HEK293 (cell line): ENCODE measurements around the gene HNF1A.

Experiments used
- CTCF ChIA-PET: fragments of 350-600 bp; formaldehyde crosslinking; extraction: SDS; loops from one replicate; lab custom pipeline; 2021; ENCODE audit warnings: antibody characterized with exemption; lab: Yijun Ruan, JAX
- POLR2A ChIA-PET: fragments of 300-600 bp; formaldehyde crosslinking; extraction: SDS; loops from one replicate; lab custom pipeline; 2020; ENCODE audit warnings: antibody characterized with exemption, inconsistent platforms; lab: Yijun Ruan, JAX
- H3K27ac ChIP-seq: fragments of 200-500 bp; sonication (Bioruptor generic); 2 replicates; pipeline ENCODE4 v1.5.1; 2014; ENCODE audit warnings: low read depth, low read length, control low read depth, inconsistent platforms; ENCODE audit errors: extremely low read depth
- H3K36me3 ChIP-seq, 2 experiments: fragments of 200-500 bp in 1 of 2; sonication (Bioruptor generic) in 1 of 2; 1 replicate in 1 of 2; 2 replicates in 1 of 2; pipeline ENCODE4 v1.5.1; 2014 to 2017; ENCODE audit warnings: inconsistent platforms in 2 of 2, low read length in 2 of 2; ENCODE audit not compliant: control insufficient read depth in 2 of 2, insufficient read depth in 1 of 2
- H3K4me1 ChIP-seq: fragments of 200-500 bp; sonication (Bioruptor generic); 2 replicates; pipeline ENCODE4 v1.5.1; 2014; ENCODE audit warnings: mild to moderate bottlenecking, low read length, inconsistent platforms; ENCODE audit not compliant: control insufficient read depth, insufficient read depth
- H3K4me3 ChIP-seq: 2 replicates; pipeline ENCODE4 v1.5.1; 2011; ENCODE audit warnings: low read depth, mild to moderate bottlenecking, control low read depth, low read length, moderate library complexity
- H3K9me3 ChIP-seq: fragments of 200-500 bp; sonication (Bioruptor generic); 2 replicates; pipeline ENCODE4 v1.5.1; 2014; ENCODE audit warnings: low read depth, low read length, inconsistent platforms; ENCODE audit not compliant: control insufficient read depth, insufficient read depth
- FEZF1 ChIP-seq: fragments of 450-650 bp; formaldehyde crosslinking; IDR thresholded peaks from 2 replicates; pipeline ENCODE4 v1.5.1; 2016; ENCODE audit warnings: missing biosample characterization, missing genetic modification characterization
- GLI4 ChIP-seq: fragments of 450-650 bp; formaldehyde crosslinking; IDR thresholded peaks from 2 replicates; pipeline ENCODE4 v1.5.1; 2016; ENCODE audit warnings: missing biosample characterization, missing genetic modification characterization
- GLIS2 ChIP-seq: fragments of 450-650 bp; formaldehyde crosslinking; IDR thresholded peaks from 2 replicates; pipeline ENCODE4 v1.5.1; 2016; ENCODE audit warnings: missing biosample characterization, missing genetic modification characterization
- IKZF3 ChIP-seq: fragments of 450-650 bp; IDR thresholded peaks from 2 replicates; pipeline ENCODE4 v1.5.0; 2018; ENCODE audit warnings: missing biosample characterization, mild to moderate bottlenecking, missing genetic modification characterization, moderate library complexity
- OSR2 ChIP-seq: fragments of 450-650 bp; formaldehyde crosslinking; IDR thresholded peaks from 2 replicates; pipeline ENCODE4 v1.5.1; 2016; ENCODE audit warnings: missing biosample characterization, missing genetic modification characterization
- SP7 ChIP-seq: fragments of 450-650 bp; formaldehyde crosslinking; IDR thresholded peaks from 2 replicates; pipeline ENCODE4 v1.5.1; 2016; ENCODE audit warnings: missing biosample characterization, missing genetic modification characterization
- ZNF121 ChIP-seq: fragments of 450-650 bp; formaldehyde crosslinking; IDR thresholded peaks from 2 replicates; pipeline ENCODE4 v1.5.1; 2016; ENCODE audit warnings: missing biosample characterization, missing genetic modification characterization
- ZNF155 ChIP-seq: fragments of 450-650 bp; formaldehyde crosslinking; IDR thresholded peaks from 2 replicates; pipeline ENCODE4 v1.5.1; 2016; ENCODE audit warnings: missing biosample characterization, missing genetic modification characterization
- ZNF16 ChIP-seq: fragments of 450-650 bp; formaldehyde crosslinking; IDR thresholded peaks from 2 replicates; pipeline ENCODE4 v1.5.1; 2016; ENCODE audit warnings: low read depth, missing biosample characterization, missing genetic modification characterization
- ZNF266 ChIP-seq: fragments of 450-650 bp; formaldehyde crosslinking; IDR thresholded peaks from 2 replicates; pipeline ENCODE4 v1.5.1; 2016; ENCODE audit warnings: missing biosample characterization, missing genetic modification characterization, low read depth
- ZNF311 ChIP-seq: fragments of 450-650 bp; formaldehyde crosslinking; IDR thresholded peaks from 2 replicates; pipeline ENCODE4 v1.5.1; 2017; ENCODE audit warnings: missing biosample characterization, missing genetic modification characterization, borderline replicate concordance
- ZNF335 ChIP-seq: fragments of 450-650 bp; formaldehyde crosslinking; conservative IDR thresholded peaks from 2 replicates; pipeline ENCODE4 v1.5.1; 2016; ENCODE audit warnings: missing biosample characterization, missing genetic modification characterization
- ZNF37A ChIP-seq: fragments of 450-650 bp; IDR thresholded peaks from 2 replicates; pipeline ENCODE4 v1.5.1; 2018; ENCODE audit warnings: missing biosample characterization, missing genetic modification characterization
- TF ChIP-seq, protein P1 (sequence below): fragments of 450-650 bp; formaldehyde crosslinking; IDR thresholded peaks from 2 replicates; pipeline ENCODE4 v1.5.1; 2017; ENCODE audit warnings: missing biosample characterization, missing genetic modification characterization
- TF ChIP-seq, protein P2 (sequence below): fragments of 450-650 bp; formaldehyde crosslinking; IDR thresholded peaks from 2 replicates; pipeline ENCODE4 v1.5.1; 2016; ENCODE audit warnings: missing biosample characterization, missing genetic modification characterization
- TF ChIP-seq, protein P3 (sequence below): fragments of 450-650 bp; formaldehyde crosslinking; IDR thresholded peaks from 2 replicates; pipeline ENCODE4 v1.5.1; 2016; ENCODE audit warnings: missing biosample characterization, missing genetic modification characterization
- TF ChIP-seq, protein P4 (sequence below): fragments of 450-650 bp; formaldehyde crosslinking; IDR thresholded peaks from 2 replicates; pipeline ENCODE4 v1.5.1; 2017; ENCODE audit warnings: missing biosample characterization, mild to moderate bottlenecking, missing genetic modification characterization, moderate library complexity
- TF ChIP-seq, protein P5 (sequence below): fragments of 450-650 bp; IDR thresholded peaks from 2 replicates; pipeline ENCODE4 v1.5.1; 2018; ENCODE audit warnings: missing biosample characterization, mild to moderate bottlenecking, missing genetic modification characterization

HNF1A gene

DNA sequence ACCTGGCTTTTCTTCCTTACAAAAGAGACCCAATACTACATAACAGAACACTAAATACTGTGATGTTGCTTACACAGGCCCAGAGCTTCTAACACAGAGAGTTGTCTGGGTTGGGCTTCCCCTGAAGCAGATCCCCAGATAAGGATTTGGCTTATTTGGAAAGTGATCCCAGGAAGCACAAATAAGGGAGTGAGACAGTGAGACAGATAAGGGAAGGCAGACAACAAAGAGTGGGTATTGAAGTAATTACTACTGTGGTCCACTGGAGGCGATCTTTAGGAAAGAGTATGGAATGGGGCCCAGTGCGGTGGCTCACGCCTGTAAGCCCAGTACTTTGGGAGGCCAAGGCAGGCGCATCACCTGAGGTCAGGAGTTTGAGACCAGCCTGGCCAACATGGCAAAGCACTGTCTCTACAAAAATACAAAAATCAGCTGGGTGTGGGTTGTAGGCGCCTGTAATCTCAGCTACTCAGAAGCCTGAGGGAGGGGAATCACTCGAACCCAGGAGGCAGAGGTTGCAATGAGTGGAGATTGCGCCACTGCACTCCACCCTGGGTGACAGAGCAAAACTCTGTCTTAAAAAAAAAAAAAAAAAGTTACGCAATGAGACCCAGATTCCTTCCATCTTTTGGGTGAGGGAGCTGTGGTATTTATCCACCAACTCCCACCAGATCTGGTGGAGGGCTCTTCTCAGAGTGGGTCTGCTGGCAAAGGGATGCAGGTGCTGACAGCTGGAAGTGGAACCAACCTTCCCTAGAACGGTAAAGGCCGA is 48.1 kb downstream of the HNF1A start:
- Histone ChIP-seq H3K4me3 (no peak overlapping the region), H3K36me3 (no peaks in the 10 kb centered on the region), H3K27ac (no peak overlapping the region), H3K4me1 (no peaks in the 10 kb centered on the region), H3K9me3 (no peaks in the 10 kb centered on the region)
- ChIA-PET POLR2A (no interaction called here), CTCF (interaction anchor here (0.6 to 1.2 kb wide), 3 partner anchors 14 to 85 kb away, joined by 3 to 6 read pairs (median 4); no protein-coding TSS in a partner anchor)
- TF ChIP-seq FEZF1 (no peak), OSR2 (tag by site-specific recombination) (0 out of 2 replicates have a peak, but pooled peaks have one; percentile 11), IKZF3 (tag by site-specific recombination) (no peak), ZNF16 (tag by site-specific recombination) (no peak), GLI4 (tag by site-specific recombination) (no peak), GLIS2 (tag by site-specific recombination) (no peak), ZNF37A (tag by site-specific recombination) (peak; percentile 90), ZNF266 (no peak), SP7 (tag by site-specific recombination) (no peak), ZNF155 (no peak), ZNF335 (no peak), ZNF311 (tag by site-specific recombination) (no peak)
- TF ChIP-seq, protein P1, sequence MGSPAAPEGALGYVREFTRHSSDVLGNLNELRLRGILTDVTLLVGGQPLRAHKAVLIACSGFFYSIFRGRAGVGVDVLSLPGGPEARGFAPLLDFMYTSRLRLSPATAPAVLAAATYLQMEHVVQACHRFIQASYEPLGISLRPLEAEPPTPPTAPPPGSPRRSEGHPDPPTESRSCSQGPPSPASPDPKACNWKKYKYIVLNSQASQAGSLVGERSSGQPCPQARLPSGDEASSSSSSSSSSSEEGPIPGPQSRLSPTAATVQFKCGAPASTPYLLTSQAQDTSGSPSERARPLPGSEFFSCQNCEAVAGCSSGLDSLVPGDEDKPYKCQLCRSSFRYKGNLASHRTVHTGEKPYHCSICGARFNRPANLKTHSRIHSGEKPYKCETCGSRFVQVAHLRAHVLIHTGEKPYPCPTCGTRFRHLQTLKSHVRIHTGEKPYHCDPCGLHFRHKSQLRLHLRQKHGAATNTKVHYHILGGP (tag by site-specific recombination), result no peak
- TF ChIP-seq, protein P2, sequence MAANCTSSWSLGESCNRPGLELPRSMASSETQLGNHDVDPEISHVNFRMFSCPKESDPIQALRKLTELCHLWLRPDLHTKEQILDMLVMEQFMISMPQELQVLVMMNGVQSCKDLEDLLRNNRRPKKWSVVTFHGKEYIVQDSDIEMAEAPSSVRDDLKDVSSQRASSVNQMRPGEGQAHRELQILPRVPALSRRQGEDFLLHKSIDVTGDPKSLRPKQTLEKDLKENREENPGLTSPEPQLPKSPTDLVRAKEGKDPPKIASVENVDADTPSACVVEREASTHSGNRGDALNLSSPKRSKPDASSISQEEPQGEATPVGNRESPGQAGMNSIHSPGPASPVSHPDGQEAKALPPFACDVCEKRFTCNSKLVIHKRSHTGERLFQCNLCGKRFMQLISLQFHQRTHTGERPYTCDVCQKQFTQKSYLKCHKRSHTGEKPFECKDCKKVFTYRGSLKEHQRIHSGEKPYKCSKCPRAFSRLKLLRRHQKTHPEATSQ (tag by site-specific recombination), result no peak
- TF ChIP-seq, protein P3, sequence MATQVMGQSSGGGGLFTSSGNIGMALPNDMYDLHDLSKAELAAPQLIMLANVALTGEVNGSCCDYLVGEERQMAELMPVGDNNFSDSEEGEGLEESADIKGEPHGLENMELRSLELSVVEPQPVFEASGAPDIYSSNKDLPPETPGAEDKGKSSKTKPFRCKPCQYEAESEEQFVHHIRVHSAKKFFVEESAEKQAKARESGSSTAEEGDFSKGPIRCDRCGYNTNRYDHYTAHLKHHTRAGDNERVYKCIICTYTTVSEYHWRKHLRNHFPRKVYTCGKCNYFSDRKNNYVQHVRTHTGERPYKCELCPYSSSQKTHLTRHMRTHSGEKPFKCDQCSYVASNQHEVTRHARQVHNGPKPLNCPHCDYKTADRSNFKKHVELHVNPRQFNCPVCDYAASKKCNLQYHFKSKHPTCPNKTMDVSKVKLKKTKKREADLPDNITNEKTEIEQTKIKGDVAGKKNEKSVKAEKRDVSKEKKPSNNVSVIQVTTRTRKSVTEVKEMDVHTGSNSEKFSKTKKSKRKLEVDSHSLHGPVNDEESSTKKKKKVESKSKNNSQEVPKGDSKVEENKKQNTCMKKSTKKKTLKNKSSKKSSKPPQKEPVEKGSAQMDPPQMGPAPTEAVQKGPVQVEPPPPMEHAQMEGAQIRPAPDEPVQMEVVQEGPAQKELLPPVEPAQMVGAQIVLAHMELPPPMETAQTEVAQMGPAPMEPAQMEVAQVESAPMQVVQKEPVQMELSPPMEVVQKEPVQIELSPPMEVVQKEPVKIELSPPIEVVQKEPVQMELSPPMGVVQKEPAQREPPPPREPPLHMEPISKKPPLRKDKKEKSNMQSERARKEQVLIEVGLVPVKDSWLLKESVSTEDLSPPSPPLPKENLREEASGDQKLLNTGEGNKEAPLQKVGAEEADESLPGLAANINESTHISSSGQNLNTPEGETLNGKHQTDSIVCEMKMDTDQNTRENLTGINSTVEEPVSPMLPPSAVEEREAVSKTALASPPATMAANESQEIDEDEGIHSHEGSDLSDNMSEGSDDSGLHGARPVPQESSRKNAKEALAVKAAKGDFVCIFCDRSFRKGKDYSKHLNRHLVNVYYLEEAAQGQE (tag by site-specific recombination), result no peak
- TF ChIP-seq, protein P4, sequence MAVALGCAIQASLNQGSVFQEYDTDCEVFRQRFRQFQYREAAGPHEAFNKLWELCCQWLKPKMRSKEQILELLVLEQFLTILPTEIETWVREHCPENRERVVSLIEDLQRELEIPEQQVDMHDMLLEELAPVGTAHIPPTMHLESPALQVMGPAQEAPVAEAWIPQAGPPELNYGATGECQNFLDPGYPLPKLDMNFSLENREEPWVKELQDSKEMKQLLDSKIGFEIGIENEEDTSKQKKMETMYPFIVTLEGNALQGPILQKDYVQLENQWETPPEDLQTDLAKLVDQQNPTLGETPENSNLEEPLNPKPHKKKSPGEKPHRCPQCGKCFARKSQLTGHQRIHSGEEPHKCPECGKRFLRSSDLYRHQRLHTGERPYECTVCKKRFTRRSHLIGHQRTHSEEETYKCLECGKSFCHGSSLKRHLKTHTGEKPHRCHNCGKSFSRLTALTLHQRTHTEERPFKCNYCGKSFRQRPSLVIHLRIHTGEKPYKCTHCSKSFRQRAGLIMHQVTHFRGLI (tag by site-specific recombination), result peak; percentile 91

DNA sequence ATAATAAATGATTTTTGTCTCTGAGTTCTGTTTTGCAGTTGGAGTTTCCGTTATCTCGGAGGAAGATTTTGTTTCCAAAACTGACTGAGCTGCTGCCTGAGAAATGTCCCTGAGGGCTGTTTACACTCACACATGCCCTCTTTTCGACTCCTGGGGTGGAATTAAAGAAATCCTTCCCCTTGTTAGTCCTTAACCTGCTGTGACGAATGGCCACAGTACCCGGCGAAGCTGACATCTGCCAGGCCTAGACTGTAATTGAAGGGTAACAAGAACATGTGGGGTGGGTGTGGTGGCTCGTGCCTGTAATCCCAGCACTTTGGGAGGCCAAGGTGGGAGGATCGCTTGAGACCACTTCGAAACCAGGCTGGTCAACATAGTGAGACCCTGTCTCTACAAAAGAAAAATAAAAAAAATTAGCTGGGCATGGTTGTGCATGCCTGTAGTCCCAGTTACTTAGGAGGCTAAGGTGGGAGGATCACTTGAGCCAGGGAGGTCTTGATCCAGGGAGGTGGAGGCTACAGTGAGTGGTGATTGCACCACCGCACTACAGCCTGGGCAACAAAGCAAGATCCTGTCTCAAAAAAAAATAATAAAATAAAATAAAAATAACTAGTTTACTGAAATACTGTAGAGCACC is 52.4 kb downstream of the HNF1A start:
- Histone ChIP-seq H3K4me3 (no peak overlapping the region), H3K27ac (no peak overlapping the region)
- POLR2A ChIA-PET, result no interaction called here
- TF ChIP-seq, protein P5, sequence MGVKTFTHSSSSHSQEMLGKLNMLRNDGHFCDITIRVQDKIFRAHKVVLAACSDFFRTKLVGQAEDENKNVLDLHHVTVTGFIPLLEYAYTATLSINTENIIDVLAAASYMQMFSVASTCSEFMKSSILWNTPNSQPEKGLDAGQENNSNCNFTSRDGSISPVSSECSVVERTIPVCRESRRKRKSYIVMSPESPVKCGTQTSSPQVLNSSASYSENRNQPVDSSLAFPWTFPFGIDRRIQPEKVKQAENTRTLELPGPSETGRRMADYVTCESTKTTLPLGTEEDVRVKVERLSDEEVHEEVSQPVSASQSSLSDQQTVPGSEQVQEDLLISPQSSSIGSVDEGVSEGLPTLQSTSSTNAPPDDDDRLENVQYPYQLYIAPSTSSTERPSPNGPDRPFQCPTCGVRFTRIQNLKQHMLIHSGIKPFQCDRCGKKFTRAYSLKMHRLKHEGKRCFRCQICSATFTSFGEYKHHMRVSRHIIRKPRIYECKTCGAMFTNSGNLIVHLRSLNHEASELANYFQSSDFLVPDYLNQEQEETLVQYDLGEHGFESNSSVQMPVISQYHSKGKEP (tag by site-specific recombination), result no peak
- TF ChIP-seq ZNF121 (tag by site-specific recombination), result peak; percentile 78
- TF ChIP-seq, all 188 proteins: peak for 1
- Histone ChIP-seq H3K36me3 (no peaks in the 10 kb centered on the region), H3K4me1 (no peaks in the 10 kb centered on the region), H3K9me3 (no peaks in the 10 kb centered on the region)
- CTCF ChIA-PET, result no interaction called here
